Stimulated activated effector memory CD8-positive, alpha-beta T cell treated with anti-CD3 and anti-CD28 coated beads, Interleukin-12 subunit alpha, Interleukin-12 subunit beta, amount 100 ng/mL, for 72 hours (primary cell): ENCODE measurements around the gene CENPT.
A peak's percentile ranks its signal among the peaks of the same experiment; 100 is the strongest.

ENCODE experiments used
- ATAC-seq: fragments of 150-1000 bp; cut with Tn5 transposase; 2 replicates; pipeline ENCODE4 v1.10.0; 2021
- DNase-seq, 2 donors: peaks; one replicate each; pipeline ENCODE4 v3.0.0; 2021 to 2022; ENCODE audit warnings: low spot score in 2 of 2
- H3K27ac Mint-ChIP-seq: one replicate; pipeline ENCODE4 v1.8.0; 2022; ENCODE audit warnings: mild to moderate bottlenecking, mixed read lengths
- H3K36me3 Mint-ChIP-seq: one replicate; pipeline ENCODE4 v1.8.0; 2022; ENCODE audit warnings: mild to moderate bottlenecking, mixed read lengths
- H3K4me1 Mint-ChIP-seq: one replicate; pipeline ENCODE4 v1.8.0; 2022; ENCODE audit warnings: mixed read lengths
- H3K4me3 Mint-ChIP-seq: one replicate; pipeline ENCODE4 v1.8.0; 2022; ENCODE audit warnings: mild to moderate bottlenecking, mixed read lengths
- H3K9me3 Mint-ChIP-seq: one replicate; pipeline ENCODE4 v1.8.0; 2022; ENCODE audit warnings: mixed read lengths

Gene CENPT

GRCh38 chr16:67820608-67821259 lies 26.8 kb downstream of the CENPT start:
- no peak for ATAC-seq
- DNase-seq: no peak
- Mint-ChIP-seq H3K36me3 (no peaks in the 10 kb centered on the region), H3K27ac (no peak overlapping the region), H3K4me3 (no peak overlapping the region), H3K9me3 (no peaks in the 10 kb centered on the region), H3K4me1 (no peaks in the 10 kb centered on the region)

GRCh38 chr16:67814567-67814966 lies 32.9 kb downstream of the CENPT start:
- Mint-ChIP-seq H3K36me3 (no peaks in the 10 kb centered on the region), H3K27ac (no peak overlapping the region), H3K4me3 (no peak overlapping the region), H3K9me3 (no peaks in the 10 kb centered on the region), H3K4me1 (no peaks in the 10 kb centered on the region)
- ATAC-seq: no peak
- no peak for DNase-seq

- Mint-ChIP-seq H3K27ac (no peak overlapping the region), H3K4me3 (no peak overlapping the region)
- ATAC-seq: no peak
Observed at GRCh38 chr16:67811899-67812298, 35.6 kb downstream of the CENPT start.

GRCh38 chr16:67807148-67807682 lies 40.3 kb downstream of the CENPT start:
- DNase-seq (no peak), ATAC-seq (no peak)
- Mint-ChIP-seq H3K9me3 (no peaks in the 10 kb centered on the region), H3K27ac (peak overlapping the region; percentile 91), H3K4me3 (peak overlapping the region; percentile 89), H3K4me1 (peaks cover 30% of the 10 kb centered on the region), H3K36me3 (peaks cover 36% of the 10 kb centered on the region)

More at GRCh38 chr16:67811899-67812298, 35.6 kb downstream of the CENPT start:
- DNase-seq: no peak
- no peaks in the 10 kb centered on the region for H3K9me3 Mint-ChIP-seq
- H3K36me3 Mint-ChIP-seq: no peaks in the 10 kb centered on the region
- H3K4me1 Mint-ChIP-seq: peaks cover 4% of the 10 kb centered on the region

DNA sequence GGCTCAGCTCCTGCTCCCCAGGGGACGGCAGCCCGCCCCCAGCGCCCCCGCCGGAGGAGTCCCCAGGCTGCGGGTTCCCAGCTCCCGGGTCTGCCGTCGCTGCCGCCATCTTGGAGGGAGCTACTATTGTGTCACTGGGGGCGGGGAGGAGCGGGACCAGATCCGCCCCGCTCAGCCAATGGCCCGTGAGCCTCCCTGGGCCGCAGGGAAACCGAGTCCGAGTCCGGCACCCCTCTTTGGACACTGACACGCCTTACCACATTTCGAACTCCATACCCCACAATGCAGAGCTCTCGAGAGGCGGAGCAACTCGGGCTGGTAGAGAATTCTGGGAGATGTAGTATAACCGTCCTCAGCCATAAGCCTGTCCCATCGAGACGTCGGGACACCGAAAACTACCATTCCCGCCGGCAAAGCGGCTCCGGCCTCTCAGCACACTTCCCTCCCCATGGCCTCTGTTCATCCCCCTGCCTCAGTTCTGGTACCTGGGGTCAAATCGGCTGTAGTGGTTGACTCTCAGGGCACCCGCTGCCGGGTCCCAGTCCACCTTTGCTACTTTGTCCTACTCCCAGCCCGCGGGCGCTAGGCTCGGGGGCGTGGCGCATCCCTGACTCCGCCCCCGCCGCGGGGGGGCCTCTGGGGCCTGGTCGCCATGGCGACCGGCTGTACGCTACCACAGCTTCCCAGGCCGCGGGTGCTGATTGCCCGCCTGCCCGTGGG lies 40.9 kb downstream of the CENPT start, which contains the start of the genes RANBP10 and TSNAXIP1:
RANBP10 (minus strand) TSS at position 133 of the 720 bp plus-strand sequence; CDS start at position 109, 24 bp downstream.
TSNAXIP1 (plus strand) TSS at position 462 of the 720 bp plus-strand sequence. CDS start 261 bp downstream, outside the sequence.
- Mint-ChIP-seq H3K4me3 (peak within 1 kb of the TSS; percentile 89), H3K36me3 (peaks cover 43% of the 10 kb centered on the region), H3K9me3 (no peaks in the 10 kb centered on the region), H3K4me1 (peaks cover 36% of the 10 kb centered on the region), H3K27ac (peak within 1 kb of the TSS; percentile 91)
- ATAC-seq: peak; percentile 97
- peak; percentile 93 to 96 for DNase-seq

DNA sequence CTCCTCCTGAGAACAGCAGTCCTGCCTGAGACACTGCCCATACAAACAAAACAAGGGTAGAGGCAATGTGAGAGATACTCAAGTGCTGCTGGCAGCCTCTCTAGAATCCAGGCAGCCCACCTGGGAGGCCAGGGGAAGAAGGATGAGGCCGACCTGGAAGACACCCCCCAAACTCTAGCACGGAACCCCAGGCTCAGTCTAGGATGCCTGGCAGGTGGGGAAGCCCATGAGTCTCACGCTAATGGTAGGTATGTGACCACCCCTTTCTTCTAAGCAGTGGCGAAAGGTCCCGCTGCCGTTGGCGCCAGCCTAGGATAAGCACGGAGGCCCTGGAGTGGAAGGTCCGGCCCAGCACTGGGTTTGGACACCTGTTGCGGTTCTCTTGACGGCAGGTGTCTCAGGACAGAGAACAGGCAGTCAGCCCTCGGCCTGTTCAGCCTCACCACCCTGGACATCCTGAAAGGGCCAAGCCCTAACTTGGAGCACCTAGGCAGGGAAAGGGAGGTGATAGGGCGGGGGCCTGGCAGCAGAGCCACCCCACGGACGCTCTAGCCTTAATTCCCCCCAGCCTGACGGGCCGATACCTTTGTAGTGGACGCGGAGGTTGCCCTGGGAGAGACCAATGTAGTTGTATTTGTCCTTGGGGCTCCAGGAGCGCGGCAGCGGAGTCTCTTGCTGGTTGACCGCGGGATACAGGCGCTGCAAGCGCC lies 41.6 kb downstream of the CENPT start:
- H3K4me1 Mint-ChIP-seq: peaks cover 43% of the 10 kb centered on the region
- no peak for DNase-seq
- no peak for ATAC-seq
- H3K27ac Mint-ChIP-seq: peak overlapping the region; percentile 91
- H3K36me3 Mint-ChIP-seq: peaks cover 48% of the 10 kb centered on the region
- H3K9me3 Mint-ChIP-seq: no peaks in the 10 kb centered on the region
- H3K4me3 Mint-ChIP-seq: peak overlapping the region; percentile 89

GRCh38 chr16:67804853-67805542 lies 42.5 kb downstream of the CENPT start:
- Mint-ChIP-seq H3K4me3 (peak overlapping the region; percentile 89), H3K4me1 (peaks cover 52% of the 10 kb centered on the region), H3K9me3 (no peaks in the 10 kb centered on the region), H3K27ac (peak overlapping the region; percentile 91), H3K36me3 (peaks cover 53% of the 10 kb centered on the region)
- ATAC-seq (no peak), DNase-seq (no peak)

DNA sequence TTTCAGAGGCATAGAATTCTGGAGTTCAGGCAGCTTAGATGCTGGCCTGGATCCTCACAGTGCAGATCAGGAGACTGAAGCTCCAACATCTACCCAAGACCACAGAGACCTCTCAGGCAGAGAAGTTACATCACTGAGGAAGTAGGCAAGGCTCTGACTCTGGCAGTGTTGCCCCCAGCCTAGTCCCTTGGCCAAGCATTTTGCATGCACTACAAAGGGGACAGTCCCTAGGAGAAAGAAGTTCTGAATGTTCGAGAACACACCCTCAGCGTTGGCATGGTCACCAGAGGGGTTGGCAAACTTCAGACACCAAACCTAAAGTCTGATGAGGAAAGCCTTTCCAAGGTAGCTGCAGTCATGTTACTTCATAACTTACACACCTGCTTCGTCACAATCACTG lies 43.6 kb downstream of the CENPT start:
- ATAC-seq: no peak
- H3K36me3 Mint-ChIP-seq: peaks cover 64% of the 10 kb centered on the region
- no peaks in the 10 kb centered on the region for H3K9me3 Mint-ChIP-seq
- H3K4me3 Mint-ChIP-seq: no peak overlapping the region
- H3K27ac Mint-ChIP-seq: no peak overlapping the region
- no peak for DNase-seq
- H3K4me1 Mint-ChIP-seq: peaks cover 61% of the 10 kb centered on the region

DNA sequence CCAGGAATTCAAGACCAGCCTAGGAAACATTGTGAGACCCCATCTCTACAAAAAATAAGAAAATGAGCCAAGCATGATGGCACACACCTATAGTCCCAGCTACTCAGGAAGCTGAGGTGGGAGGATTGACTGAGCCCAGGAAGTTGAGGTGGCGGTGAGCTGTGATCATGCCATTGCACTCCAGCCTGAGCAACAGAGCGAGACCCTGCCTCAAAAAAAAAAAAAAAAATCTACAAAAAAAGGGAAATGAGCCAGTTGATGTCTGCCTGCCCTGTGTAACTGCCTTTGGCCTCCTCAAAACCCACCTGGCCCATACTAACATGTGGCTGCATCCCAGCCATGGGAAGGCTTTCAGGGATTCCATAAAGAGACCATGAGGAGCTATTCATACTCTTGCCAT lies 45.6 kb downstream of the CENPT start:
- DNase-seq: no peak
- Mint-ChIP-seq H3K9me3 (no peaks in the 10 kb centered on the region), H3K4me1 (peaks cover 69% of the 10 kb centered on the region), H3K27ac (peak overlapping the region; percentile 67), H3K4me3 (peak overlapping the region; percentile 26), H3K36me3 (peaks cover 76% of the 10 kb centered on the region)
- ATAC-seq: no peak

GRCh38 chr16:67801241-67801640 lies 46.3 kb downstream of the CENPT start:
- Mint-ChIP-seq H3K36me3 (peaks cover 71% of the 10 kb centered on the region), H3K4me3 (peak overlapping the region; percentile 26), H3K27ac (peak overlapping the region; percentile 67), H3K4me1 (peaks cover 74% of the 10 kb centered on the region), H3K9me3 (no peaks in the 10 kb centered on the region)
- ATAC-seq: no peak
- no peak for DNase-seq

DNA sequence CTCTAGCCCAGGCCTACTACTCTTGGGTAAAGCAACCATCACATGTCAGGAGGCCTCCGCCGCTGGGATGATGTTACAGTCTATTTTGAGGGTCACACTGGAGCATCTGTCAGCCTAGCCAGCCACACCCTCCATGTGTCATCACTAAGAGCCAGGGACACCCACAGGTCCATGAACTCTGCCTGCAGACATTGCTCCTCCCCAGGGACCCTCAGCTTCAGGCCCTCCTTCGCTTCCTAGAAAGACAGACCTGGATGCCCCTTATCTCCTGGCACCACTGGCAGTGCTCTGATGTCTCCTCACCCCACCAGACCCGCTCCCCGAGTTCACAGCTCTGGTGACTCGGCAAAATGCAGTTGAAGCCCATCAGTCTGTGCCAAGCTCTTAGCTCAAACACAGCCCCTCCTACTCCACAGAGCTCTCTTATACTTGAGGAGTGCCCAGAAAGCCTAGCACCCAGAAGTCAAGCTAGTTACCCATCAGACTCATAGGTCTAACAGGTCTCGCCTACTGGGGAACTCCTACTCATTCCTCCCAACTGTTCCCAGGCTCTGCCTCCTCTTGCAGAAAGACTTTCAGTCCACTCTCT lies 47.1 kb downstream of the CENPT start:
- Mint-ChIP-seq H3K4me1 (peaks cover 70% of the 10 kb centered on the region), H3K36me3 (peaks cover 71% of the 10 kb centered on the region), H3K4me3 (no peak overlapping the region), H3K9me3 (no peaks in the 10 kb centered on the region), H3K27ac (peak overlapping the region; percentile 88)
- DNase-seq: no peak
- ATAC-seq: no peak

DNA sequence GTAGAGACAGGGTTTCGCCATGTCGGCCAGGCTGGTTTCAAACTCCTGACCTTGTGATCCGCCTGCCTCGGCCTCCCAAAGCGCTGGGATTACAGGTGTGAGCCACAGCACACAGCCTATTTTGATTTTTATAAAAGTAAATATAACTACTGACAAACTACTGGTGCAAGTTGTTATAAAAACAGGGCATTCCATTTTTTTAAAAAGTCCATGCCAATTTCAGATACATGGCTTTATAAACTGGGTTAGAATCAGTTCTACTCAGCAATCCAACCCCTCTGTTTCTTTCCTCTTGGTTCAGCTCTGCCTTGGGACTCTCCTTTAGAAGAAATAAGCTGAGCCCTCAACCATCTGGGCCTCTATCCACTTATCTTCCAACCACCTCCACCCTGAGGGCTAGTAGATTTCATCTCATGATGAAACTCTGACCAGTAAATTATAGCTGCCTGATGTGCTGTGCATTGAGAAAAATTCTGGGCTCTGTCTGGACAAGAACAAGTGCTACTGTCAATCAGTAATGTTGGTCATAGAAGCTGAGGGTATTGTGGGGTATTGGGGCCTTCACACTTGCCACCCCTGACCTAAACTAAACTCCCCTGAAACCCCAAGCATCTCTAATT lies 51.3 kb downstream of the CENPT start:
- Mint-ChIP-seq H3K27ac (peak overlapping the region; percentile 75), H3K4me1 (peaks cover 41% of the 10 kb centered on the region), H3K4me3 (no peak overlapping the region), H3K36me3 (peaks cover 33% of the 10 kb centered on the region), H3K9me3 (no peaks in the 10 kb centered on the region)
- no peak for DNase-seq
- ATAC-seq: no peak

DNA sequence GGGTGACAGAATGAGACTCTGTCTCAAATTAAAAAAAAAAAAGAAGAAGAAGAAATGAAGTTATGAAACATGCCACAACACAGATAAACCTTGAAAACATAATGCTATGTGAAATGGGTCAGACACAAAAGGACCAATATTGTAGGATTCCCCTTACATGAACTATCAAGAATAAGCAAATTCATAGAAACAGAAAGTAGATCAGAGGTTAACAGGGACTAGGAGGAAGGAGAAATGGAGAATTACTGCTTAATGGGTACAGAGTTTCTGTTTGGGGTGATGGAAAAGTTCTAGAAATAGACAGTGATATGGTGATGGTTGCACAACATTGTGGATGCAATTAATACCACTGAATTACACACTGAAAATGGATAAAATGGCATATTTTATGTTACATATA lies 57.4 kb downstream of the CENPT start:
- H3K4me1 Mint-ChIP-seq: peaks cover 6% of the 10 kb centered on the region
- no peak overlapping the region for H3K27ac Mint-ChIP-seq
- ATAC-seq: no peak
- H3K36me3 Mint-ChIP-seq: peaks cover 13% of the 10 kb centered on the region
- H3K4me3 Mint-ChIP-seq: no peak overlapping the region
- no peak for DNase-seq
- H3K9me3 Mint-ChIP-seq: no peaks in the 10 kb centered on the region

- Mint-ChIP-seq H3K9me3 (no peaks in the 10 kb centered on the region), H3K27ac (peak overlapping the region; percentile 38), H3K36me3 (peaks cover 20% of the 10 kb centered on the region), H3K4me3 (no peak overlapping the region), H3K4me1 (peaks cover 10% of the 10 kb centered on the region)
- ATAC-seq (no peak), DNase-seq (no peak)
Observed at GRCh38 chr16:67786491-67786890, 61.0 kb downstream of the CENPT start.
